KMS-11 (cell line): ENCODE measurements around the gene APOC1.

Experiments
- H2AFZ ChIP-seq: fragments of 200-600 bp; sonication (generic); 2 replicates; pipeline ENCODE4 v1.6.1; 2016; ENCODE audit warnings: antibody characterized with exemption, mixed run types, low read depth
- H3K27ac ChIP-seq: fragments of 200-600 bp; sonication (generic); 2 replicates; pipeline ENCODE4 v1.6.1; 2016; ENCODE audit warnings: mild to moderate bottlenecking, mixed run types
- H3K27me3 ChIP-seq: fragments of 200-600 bp; sonication (generic); 2 replicates; pipeline ENCODE4 v1.6.1; 2017; ENCODE audit warnings: mild to moderate bottlenecking, low read depth, mixed run types, moderate library complexity; ENCODE audit not compliant: insufficient read depth
- H3K36me3 ChIP-seq: fragments of 200-600 bp; sonication (generic); 2 replicates; pipeline ENCODE4 v1.6.1; 2017; ENCODE audit warnings: mild to moderate bottlenecking, mixed run types; ENCODE audit not compliant: insufficient read depth
- H3K4me1 ChIP-seq: fragments of 200-600 bp; sonication (generic); 2 replicates; pipeline ENCODE4 v1.6.1; 2016; ENCODE audit warnings: mild to moderate bottlenecking, low read depth, mixed run types; ENCODE audit not compliant: poor library complexity, severe bottlenecking
- H3K4me2 ChIP-seq: fragments of 200-600 bp; sonication (generic); 2 replicates; pipeline ENCODE4 v1.7.0; 2016; ENCODE audit warnings: mild to moderate bottlenecking, mixed run types
- H3K4me3 ChIP-seq: fragments of 200-600 bp; sonication (generic); IDR thresholded peaks from 2 replicates; pipeline ENCODE4 v1.6.1; 2017; ENCODE audit warnings: low read depth, low read length, mixed read lengths; ENCODE audit not compliant: insufficient read depth
- H3K79me2 ChIP-seq: fragments of 200-600 bp; sonication (generic); 2 replicates; pipeline ENCODE4 v1.6.1; 2016; ENCODE audit warnings: low read depth, mixed run types; ENCODE audit not compliant: insufficient read depth
- H3K9ac ChIP-seq: fragments of 200-600 bp; sonication (generic); 2 replicates; pipeline ENCODE4 v1.6.1; 2016; ENCODE audit warnings: mild to moderate bottlenecking, mixed run types
- H4K20me1 ChIP-seq: fragments of 200-600 bp; sonication (generic); 2 replicates; pipeline ENCODE4 v1.6.1; 2016; ENCODE audit warnings: mild to moderate bottlenecking, mixed run types; ENCODE audit not compliant: insufficient read depth
- TF ChIP-seq, protein P1 (sequence below): fragments of 200-600 bp; sonication (generic); conservative IDR thresholded peaks from 2 replicates; pipeline ENCODE4 v1.6.1; 2017; ENCODE audit warnings: low read depth, mild to moderate bottlenecking, antibody characterized with exemption, low read length, moderate library complexity, mixed read lengths

APOC1 gene

DNA sequence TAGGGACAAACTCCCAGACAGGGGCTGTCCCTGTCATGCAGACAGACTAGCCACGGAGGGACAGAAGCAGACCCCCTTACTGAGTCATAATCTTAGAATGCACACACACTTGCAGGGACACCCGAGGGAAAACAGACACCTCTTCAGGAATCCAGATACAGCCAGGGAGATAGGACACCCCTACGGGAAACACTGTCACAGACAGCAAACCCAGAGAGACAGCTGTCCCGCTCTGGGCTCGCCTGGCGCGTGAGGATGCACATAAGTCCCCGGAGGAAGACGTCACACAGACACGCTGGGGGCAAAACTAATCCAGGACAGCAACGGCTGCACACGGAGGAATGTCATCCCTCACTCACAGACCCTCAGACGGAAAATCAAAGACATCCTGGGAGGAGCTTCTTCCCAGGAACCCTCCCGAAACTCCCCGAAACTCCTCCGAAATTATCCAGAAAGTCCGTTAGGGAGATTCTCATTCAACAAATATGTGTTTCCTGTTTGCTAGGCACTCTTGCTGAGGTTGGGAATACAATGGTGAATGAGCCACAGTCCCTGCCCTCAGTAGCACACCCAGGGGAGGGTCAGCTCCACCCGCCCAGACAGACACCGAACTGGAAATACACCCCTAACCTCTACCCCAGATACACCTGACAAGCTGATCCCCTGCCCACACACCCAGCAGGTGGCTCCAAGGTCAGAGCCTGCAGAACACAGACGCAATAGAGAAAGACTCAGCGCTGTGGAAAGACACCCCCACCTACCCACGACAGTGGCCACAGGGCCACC is 38.5 kb upstream of the APOC1 start:
- no peaks in the 10 kb centered on the region for H4K20me1 ChIP-seq
- H3K27me3 ChIP-seq = no peaks in the 10 kb centered on the region
- H3K4me2 ChIP-seq = no peak overlapping the region
- H3K4me1 ChIP-seq = peaks cover 7% of the 10 kb centered on the region
- H3K9ac ChIP-seq = no peak overlapping the region
- no peak overlapping the region for H3K27ac ChIP-seq
- H3K79me2 ChIP-seq = no peaks in the 10 kb centered on the region
- H3K4me3 ChIP-seq = no peak overlapping the region
- H2AFZ ChIP-seq = no peak overlapping the region
- TF ChIP-seq, protein P1, sequence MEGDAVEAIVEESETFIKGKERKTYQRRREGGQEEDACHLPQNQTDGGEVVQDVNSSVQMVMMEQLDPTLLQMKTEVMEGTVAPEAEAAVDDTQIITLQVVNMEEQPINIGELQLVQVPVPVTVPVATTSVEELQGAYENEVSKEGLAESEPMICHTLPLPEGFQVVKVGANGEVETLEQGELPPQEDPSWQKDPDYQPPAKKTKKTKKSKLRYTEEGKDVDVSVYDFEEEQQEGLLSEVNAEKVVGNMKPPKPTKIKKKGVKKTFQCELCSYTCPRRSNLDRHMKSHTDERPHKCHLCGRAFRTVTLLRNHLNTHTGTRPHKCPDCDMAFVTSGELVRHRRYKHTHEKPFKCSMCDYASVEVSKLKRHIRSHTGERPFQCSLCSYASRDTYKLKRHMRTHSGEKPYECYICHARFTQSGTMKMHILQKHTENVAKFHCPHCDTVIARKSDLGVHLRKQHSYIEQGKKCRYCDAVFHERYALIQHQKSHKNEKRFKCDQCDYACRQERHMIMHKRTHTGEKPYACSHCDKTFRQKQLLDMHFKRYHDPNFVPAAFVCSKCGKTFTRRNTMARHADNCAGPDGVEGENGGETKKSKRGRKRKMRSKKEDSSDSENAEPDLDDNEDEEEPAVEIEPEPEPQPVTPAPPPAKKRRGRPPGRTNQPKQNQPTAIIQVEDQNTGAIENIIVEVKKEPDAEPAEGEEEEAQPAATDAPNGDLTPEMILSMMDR = no peak
- no peaks in the 10 kb centered on the region for H3K36me3 ChIP-seq

DNA sequence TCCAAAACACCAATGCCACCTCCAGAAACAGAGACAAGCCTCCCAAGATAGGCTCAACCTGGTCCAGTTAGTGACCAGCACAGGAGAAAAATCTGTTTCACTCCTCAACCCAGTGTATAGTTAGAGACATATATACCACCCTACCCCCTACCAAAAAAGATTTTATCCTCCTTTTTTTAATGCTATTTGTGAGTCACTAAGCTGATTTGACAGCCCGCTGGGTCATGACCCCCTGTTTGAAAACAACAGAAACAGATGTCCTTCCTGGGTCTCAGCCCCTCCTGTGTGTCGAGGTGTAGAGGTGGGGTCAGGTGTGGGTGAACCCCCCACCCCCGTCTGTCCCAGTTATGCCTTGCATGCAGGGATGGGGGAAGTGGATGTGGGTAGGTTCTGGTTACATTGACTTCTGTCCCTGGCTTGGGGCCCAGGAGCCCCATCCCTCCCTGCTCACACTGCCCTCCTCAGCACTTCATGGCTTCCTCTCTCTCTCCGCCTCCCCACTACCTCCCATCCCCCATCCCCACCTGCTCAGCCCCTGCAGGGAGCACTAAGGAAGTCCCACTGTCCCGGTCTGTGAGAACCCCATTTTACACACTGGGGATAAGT is 37.4 kb upstream of the APOC1 start:
- Histone ChIP-seq H3K79me2 (no peaks in the 10 kb centered on the region), H4K20me1 (no peaks in the 10 kb centered on the region), H3K4me2 (no peak overlapping the region), H3K4me3 (no peak overlapping the region), H3K27me3 (no peaks in the 10 kb centered on the region; the same call in 1 of the 2 replicates), H3K9ac (no peak overlapping the region), H3K27ac (no peak overlapping the region), H2AFZ (no peak overlapping the region), H3K4me1 (peaks cover 7% of the 10 kb centered on the region), H3K36me3 (no peaks in the 10 kb centered on the region)
- TF ChIP-seq, protein P1 = no peak

DNA sequence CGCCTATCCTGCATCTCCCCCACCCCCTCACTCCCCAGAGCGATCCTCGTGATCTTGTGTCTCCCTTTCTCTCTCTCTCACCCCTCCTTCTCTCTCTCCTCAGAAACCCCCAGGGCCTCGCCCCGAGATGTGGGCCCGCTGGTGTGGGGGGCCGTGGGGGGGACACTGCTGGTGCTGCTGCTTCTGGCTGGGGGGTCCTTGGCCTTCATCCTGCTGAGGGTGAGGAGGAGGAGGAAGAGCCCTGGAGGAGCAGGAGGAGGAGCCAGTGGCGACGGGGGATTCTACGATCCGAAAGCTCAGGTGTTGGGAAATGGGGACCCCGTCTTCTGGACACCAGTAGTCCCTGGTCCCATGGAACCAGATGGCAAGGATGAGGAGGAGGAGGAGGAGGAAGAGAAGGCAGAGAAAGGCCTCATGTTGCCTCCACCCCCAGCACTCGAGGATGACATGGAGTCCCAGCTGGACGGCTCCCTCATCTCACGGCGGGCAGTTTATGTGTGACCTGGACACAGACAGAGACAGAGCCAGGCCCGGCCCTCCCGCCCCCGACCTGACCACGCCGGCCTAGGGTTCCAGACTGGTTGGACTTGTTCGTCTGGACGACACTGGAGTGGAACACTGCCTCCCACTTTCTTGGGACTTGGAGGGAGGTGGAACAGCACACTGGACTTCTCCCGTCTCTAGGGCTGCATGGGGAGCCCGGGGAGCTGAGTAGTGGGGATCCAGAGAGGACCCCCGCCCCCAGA is 36.1 kb upstream of the APOC1 start:
- TF ChIP-seq, protein P1 = no peak
- no peak overlapping the region for H3K9ac ChIP-seq
- no peak overlapping the region for H3K4me3 ChIP-seq
- no peak overlapping the region for H3K4me2 ChIP-seq
- H3K79me2 ChIP-seq = no peaks in the 10 kb centered on the region
- H3K4me1 ChIP-seq = peaks cover 7% of the 10 kb centered on the region
- H2AFZ ChIP-seq = no peak overlapping the region
- H3K36me3 ChIP-seq = no peaks in the 10 kb centered on the region
- no peaks in the 10 kb centered on the region for H4K20me1 ChIP-seq
- H3K27me3 ChIP-seq = no peaks in the 10 kb centered on the region; the same call in 1 of the 2 replicates
- no peak overlapping the region for H3K27ac ChIP-seq

DNA sequence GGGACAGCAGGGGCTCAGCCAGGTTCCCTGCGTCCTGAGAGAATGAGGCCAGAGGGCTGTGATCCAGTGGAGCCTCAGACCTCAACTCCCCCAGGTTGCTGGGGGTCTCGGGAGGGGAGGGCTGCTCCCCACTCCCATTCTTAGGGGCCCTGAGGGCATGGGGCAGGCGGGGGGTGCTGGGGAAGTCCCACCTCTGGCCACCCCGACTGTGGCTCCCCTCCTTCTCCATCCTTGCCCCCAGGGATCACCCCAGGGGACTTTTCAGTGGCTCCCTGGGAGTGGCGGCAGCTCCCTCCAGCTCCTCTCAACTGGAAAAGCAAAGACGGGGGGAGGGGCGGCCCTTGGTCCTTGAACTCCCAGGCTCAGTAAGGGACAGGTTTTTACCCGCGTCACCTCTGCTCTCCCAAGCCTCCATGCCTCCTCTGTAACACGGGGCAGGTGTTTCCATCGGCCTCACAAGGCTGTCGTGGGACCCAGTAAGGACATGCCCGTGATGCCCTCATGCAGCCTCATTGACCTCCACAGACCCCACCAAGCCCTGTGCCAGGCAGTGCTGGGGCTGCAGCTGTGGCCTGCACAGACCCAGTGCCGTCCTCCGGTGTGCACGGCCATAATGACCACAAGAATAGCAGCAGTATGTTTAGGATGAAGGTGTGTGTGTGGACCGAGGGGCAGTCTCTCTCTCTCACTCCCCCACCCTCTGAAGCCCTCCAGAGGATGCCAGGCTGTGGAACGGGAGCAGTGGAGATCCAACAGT is 34.9 kb upstream of the APOC1 start:
- Histone ChIP-seq H2AFZ (no peak overlapping the region), H3K4me3 (no peak overlapping the region), H4K20me1 (no peaks in the 10 kb centered on the region), H3K79me2 (no peaks in the 10 kb centered on the region), H3K27me3 (no peaks in the 10 kb centered on the region; the same call in 1 of the 2 replicates), H3K4me1 (peaks cover 7% of the 10 kb centered on the region), H3K4me2 (no peak overlapping the region), H3K27ac (no peak overlapping the region), H3K9ac (no peak overlapping the region), H3K36me3 (no peaks in the 10 kb centered on the region)
- TF ChIP-seq, protein P1 = no peak
